Activated CD4-positive, alpha-beta T cell treated with anti-CD3 and anti-CD28 coated beads for 48 hours (primary cell): ENCODE measurements around the gene SUN1.
"Not testable (repeated sequence)": the region's sequence is repeated elsewhere in the genome, so short reads cannot be mapped to it uniquely, and the experiment has no call there.

ENCODE experiments used
- DNase-seq: peaks from one replicate; pipeline ENCODE4 v3.0.0-alpha.2; 2020

SUN1 gene

DNA sequence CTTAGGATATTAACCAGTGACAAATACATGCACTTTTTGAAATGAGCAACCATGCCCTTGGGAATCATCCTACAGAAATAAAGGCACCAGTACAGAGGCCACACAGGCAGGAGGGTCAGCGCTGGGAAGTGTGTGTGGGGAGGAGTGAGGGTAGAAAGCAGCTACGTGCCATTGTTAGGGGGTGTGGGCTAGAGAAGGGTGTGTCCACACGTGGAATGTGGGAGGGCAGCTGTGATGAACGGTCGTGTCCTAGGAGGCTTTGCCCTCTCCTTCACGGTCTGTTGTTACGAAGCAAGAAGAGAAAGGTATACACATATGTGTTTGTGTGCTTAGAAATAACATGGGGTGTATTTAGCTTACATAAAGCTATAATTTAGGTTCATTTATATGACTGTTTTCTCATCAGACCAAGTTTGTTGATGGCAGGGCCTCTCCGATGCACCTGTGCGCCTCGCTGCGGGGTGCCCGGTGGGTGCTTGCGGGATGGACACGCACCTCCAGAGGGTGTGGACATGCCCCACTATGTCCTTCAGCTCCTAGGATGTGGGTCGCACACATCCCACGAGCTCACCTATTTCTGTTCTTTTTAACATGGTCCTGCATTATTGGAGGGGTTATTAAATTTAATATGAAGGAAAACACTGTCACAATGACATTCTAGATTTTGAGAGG lies 27.2 kb downstream of the SUN1 start:
- no peak for DNase-seq

DNA sequence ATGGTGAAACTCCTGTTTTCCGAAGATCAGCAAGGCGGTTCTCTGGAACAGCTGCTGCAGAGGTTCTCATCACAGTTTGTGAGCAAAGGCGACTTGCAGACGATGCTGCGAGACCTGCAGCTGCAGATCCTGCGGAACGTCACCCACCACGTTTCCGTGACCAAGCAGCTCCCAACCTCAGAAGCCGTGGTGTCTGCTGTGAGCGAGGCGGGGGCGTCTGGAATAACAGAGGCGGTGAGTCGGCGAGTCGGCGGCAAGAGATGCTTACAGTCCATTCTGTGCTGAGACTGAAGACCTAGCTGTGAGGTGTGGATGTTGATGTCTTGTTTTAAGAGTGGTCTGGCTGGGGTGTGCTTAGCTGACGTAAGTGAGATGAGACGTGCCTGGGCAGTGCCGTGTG lies 27.9 kb downstream of the SUN1 start:
- DNase-seq, result no peak

GRCh38 chr7:861222-861621 lies 28.9 kb downstream of the SUN1 start:
- no peak for DNase-seq

GRCh38 chr7:862157-862556 lies 29.9 kb downstream of the SUN1 start:
- DNase-seq, result no peak

- no peak for DNase-seq
Observed at GRCh38 chr7:863106-863505, 30.8 kb downstream of the SUN1 start.

GRCh38 chr7:865921-866320 lies 33.6 kb downstream of the SUN1 start:
- DNase-seq, result no peak

DNA sequence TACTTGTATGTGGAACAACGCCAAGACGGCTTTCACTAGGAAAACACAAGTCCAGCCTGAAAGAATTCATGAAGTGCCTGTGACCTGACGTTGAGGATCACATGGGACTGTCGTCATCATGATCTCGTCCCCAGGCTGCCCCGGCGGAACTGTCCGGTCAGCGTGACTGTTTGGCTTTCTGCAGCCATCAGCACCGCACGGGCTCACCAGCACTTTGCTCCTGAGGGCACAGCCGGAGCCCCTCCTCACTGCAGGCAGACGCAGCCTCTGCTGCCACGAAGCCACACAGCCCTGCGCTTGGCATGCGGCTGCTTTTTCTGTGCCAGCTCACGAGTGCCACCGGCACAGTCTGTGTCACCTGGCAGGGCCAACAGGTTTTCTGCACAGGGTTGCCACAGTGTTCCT lies 34.7 kb downstream of the SUN1 start:
- DNase-seq, result no peak

GRCh38 chr7:867406-868188 lies 35.3 kb downstream of the SUN1 start:
- DNase-seq, result no peak

- DNase-seq, result no peak
Observed at GRCh38 chr7:868189-868486, 35.9 kb downstream of the SUN1 start.

GRCh38 chr7:869348-869747 lies 37.1 kb downstream of the SUN1 start:
- no peak for DNase-seq

DNA sequence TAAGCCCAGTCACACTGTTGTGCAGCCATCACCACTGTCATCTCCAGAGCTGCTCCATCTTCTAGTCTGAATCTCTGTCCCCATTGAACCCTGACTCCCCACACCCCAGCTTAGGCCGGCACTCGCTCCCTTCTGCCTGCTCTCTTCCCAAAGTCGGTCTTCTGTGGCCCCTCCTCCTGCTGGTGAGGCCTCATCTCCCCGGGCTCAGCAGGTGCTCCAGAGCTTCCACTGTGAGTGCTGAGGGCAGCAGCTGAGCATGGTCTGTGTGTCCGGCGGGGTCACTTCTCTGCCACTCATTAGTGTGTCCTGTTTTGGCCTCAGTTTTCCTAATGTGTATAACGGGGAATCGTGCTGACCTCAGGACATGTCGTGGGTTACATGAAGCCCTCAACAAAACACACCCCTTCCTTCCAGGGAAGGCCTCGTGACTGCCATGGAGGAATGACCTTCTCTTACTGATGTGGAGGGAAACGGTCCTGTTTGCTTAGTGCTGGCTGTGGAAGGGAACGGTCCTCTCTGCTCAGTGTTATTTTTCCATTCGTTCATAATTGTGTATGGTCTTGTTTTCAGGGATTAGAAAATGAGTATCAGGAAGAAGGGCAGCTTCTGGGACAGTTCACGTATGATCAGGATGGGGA lies 39.7 kb downstream of the SUN1 start:
- no peak for DNase-seq

- not testable (repeated sequence) for DNase-seq
Observed at GRCh38 chr7:872685-873084, 40.4 kb downstream of the SUN1 start.

DNA sequence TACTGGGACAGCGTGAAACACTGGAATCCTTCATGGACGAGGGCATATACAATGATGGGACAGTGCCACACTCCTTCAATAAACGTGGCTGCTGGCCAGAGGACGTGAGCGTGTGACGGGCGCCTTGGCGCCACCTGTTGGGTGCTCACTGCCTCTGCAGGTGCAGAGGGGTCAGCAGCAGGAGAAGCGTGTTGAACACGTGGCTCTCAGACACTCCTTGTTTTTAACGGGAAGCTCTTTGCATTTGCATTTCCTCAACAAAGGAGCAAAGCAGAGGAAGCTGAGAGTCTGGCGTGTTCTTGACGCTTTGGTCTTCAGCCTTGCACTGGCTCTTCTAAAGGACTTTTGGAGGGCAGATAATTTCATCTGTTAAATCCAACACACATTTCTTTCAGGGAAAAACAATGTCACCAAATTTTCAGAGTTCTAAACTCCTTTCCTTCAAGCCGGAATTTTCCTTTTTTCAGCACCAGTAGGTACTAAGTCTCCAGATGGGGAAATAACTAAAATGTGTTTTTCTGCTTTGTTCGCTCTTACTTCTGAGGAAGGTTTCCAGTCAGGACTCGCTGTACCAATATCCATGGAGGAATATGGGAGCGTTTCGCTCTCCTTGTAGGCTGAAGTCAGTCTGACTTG lies 41.2 kb downstream of the SUN1 start:
- peak; percentile 82 for DNase-seq

- DNase-seq, result no peak
Observed at GRCh38 chr7:874031-874749, 41.9 kb downstream of the SUN1 start.

- DNase-seq, result no peak
Observed at GRCh38 chr7:875051-875450, 42.8 kb downstream of the SUN1 start.

DNA sequence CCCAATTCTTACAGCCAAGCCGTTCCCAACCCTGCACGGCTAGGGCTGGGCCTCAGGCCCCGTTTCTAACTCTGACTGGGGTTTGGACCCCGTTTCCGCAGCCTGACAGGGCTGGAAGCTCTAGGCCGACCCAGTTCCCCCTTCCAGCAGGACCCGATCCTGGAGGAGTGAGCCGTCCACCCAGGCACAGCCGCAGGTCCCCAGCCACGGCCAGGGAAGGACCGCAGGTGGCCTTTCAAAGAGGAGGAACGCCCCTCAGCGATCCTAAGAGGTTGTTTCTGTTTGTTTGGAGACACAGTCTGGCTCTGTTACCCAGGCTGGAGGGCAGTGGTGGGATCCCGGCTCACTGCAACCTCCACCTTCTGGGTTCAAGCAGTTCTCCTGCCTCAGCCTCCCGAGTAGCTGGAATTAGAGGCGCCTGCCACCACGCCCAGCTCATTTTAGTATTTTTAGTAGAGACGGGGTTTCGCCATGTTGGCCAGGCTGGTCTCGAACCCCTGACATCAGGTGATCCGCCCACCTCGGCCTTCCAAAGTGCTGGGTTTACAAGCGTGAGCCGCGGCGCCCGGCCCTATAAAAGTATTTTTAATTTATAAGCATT lies 43.3 kb downstream of the SUN1 start:
- no peak for DNase-seq

- peak; percentile 97 for DNase-seq
Observed at GRCh38 chr7:876077-876971, 44.0 kb downstream of the SUN1 start, which contains the start of gene GET4. Gene GET4, plus strand, starts transcription at chr7:876554. Its CDS starts 92 bp downstream, at chr7:876646.

- no peak for DNase-seq
Observed at GRCh38 chr7:876972-877311, 44.7 kb downstream of the SUN1 start.

DNA sequence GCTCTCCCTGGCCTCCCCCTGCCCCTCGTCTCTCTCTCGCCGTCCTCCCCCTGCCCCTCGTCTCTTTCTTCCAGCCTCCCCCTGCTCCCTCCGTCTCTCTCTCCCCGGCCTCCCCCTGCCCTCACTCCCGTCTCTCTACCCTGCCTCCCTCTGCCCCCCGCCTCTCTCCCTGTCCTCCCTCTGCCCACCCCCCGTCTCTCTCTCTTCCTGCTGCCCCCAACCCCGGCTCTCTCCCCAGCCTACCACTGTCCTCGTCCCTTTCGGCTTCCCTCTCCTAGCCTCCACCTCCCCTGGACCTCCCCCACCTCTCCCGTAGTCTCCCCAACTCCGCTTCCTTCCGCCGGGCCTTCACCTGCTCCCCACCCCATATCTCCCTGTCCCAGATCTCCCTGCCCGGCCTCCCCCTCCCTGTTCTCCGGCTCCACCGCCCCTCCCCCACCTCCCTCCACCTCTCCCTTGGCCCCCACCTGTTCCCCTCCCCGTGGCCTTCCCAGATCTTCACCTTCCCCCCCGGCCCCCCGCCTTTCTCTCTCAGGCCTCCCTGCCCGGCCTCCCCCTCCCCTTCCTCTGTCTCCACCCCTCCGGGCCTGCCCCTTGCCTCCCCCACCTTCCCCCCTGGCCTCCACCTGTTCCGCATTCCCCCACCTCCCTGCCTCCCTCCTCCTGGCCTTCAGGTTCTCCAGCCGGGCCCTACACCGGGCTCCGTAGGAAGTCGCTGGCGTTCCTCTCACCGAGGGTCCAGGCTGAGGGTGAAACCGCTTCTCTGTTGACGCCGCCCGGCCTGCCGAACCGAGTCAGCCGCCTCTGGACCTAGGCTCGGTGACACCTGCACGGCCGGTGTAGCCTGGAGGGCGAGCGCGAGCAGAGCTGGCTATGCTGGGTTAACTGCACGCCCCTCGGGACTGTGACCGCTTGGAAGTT lies 45.3 kb downstream of the SUN1 start:
- peak; percentile 28 for DNase-seq

GRCh38 chr7:879093-879492 lies 46.8 kb downstream of the SUN1 start:
- no peak for DNase-seq

- DNase-seq, result no peak
Observed at GRCh38 chr7:879706-880105, 47.4 kb downstream of the SUN1 start.
